IMR-90 (cell line): Measurements from ENCODE around the gene ADGRL3. TPM values are rescaled to one million over a fixed set of nuclear protein-coding genes. Genes with fewer than 3 reads are reported as not detected.

Experiments used
- ATAC-seq: fragments of 200-7000 bp; cut with Tn5 transposase; 2 replicates; pipeline ENCODE4 v1.9.1; 2020; ENCODE audit warnings: low read depth, mild to moderate bottlenecking, moderate library complexity
- BruUV-seq: library from RNA; stranded (reverse); fragments of 400-500 nt; replicated peaks from 2 replicates; lab custom pipeline; 2021; lab: Mats Ljungman, UMichigan
- CTCF ChIA-PET: fragments of 300-600 bp; formaldehyde crosslinking; extraction: SDS; loops from one replicate; lab custom pipeline; 2021; ENCODE audit warnings: antibody characterized with exemption; lab: Yijun Ruan, JAX
- POLR2A ChIA-PET: fragments of 300-600 bp; sonication (Branson Sonifier 250); formaldehyde crosslinking; loops from one replicate; lab custom pipeline; 2022; ENCODE audit warnings: antibody characterized with exemption; ENCODE audit not compliant: unreplicated experiment; lab: Charles Lee
- DNase-seq: peaks from one replicate; pipeline ENCODE4 v3.0.0; 2013
- H2AFZ ChIP-seq: replicated peaks from 2 replicates; pipeline ENCODE3; 2013; ENCODE audit warnings: low read length, mild to moderate bottlenecking; ENCODE audit not compliant: poor library complexity
- H2AK5ac ChIP-seq: 2 replicates; pipeline ENCODE4 v1.6.1; 2013; ENCODE audit warnings: low read depth, low read length, inconsistent platforms
- H2AK9ac ChIP-seq: replicated peaks from 2 replicates; pipeline ENCODE3; 2013; ENCODE audit warnings: mild to moderate bottlenecking, low read depth, low read length, moderate library complexity; ENCODE audit not compliant: poor library complexity
- H2BK120ac ChIP-seq: 2 replicates; pipeline ENCODE4 v1.6.1; 2013; ENCODE audit warnings: low read depth, low read length, inconsistent platforms
- H2BK15ac ChIP-seq: 3 replicates; pipeline ENCODE4 v1.6.1; 2013; ENCODE audit warnings: low read depth, low read length, inconsistent platforms
- H2BK20ac ChIP-seq: 2 replicates; pipeline ENCODE4 v1.6.1; 2013; ENCODE audit warnings: low read depth, mild to moderate bottlenecking, inconsistent platforms, low read length, moderate library complexity
- H2BK5ac ChIP-seq: 2 replicates; pipeline ENCODE4 v1.6.1; 2013; ENCODE audit warnings: mild to moderate bottlenecking, low read depth, low read length, inconsistent platforms; ENCODE audit not compliant: poor library complexity, severe bottlenecking
- H3K14ac ChIP-seq: replicated peaks from 2 replicates; pipeline ENCODE4 v1.6.1; 2013; ENCODE audit warnings: low read depth, low read length, inconsistent platforms
- H3K18ac ChIP-seq: 2 replicates; pipeline ENCODE4 v1.6.1; 2013; ENCODE audit warnings: low read depth, low read length, control low read depth
- H3K23ac ChIP-seq: 2 replicates; pipeline ENCODE4 v1.6.1; 2013; ENCODE audit warnings: low read depth, low read length, inconsistent platforms
- H3K27ac ChIP-seq: 2 replicates; pipeline ENCODE4 v1.5.1; 2013; ENCODE audit warnings: mild to moderate bottlenecking, control low read depth, low read length; ENCODE audit not compliant: insufficient read depth
- H3K27me3 ChIP-seq: 2 replicates; pipeline ENCODE4 v1.6.1; 2013; ENCODE audit warnings: low read length; ENCODE audit not compliant: control insufficient read depth, insufficient read depth
- H3K36me3 ChIP-seq: 2 replicates; pipeline ENCODE4 v1.6.1; 2013; ENCODE audit warnings: low read length, mixed read lengths; ENCODE audit not compliant: control insufficient read depth, insufficient read depth
- H3K4ac ChIP-seq: 2 replicates; pipeline ENCODE4 v1.6.1; 2013; ENCODE audit warnings: low read depth, low read length, inconsistent platforms
- H3K4me1 ChIP-seq: 2 replicates; pipeline ENCODE4 v1.6.1; 2013; ENCODE audit warnings: low read length, mixed read lengths; ENCODE audit not compliant: control insufficient read depth, insufficient read depth
- H3K4me2 ChIP-seq: 2 replicates; pipeline ENCODE4 v1.6.1; 2013; ENCODE audit warnings: low read depth, mild to moderate bottlenecking, control low read depth, low read length, moderate library complexity
- H3K4me3 ChIP-seq: 2 replicates; pipeline ENCODE4 v1.5.1; 2013; ENCODE audit warnings: low read depth, mild to moderate bottlenecking, control low read depth, low read length, moderate library complexity; ENCODE audit not compliant: insufficient read depth
- H3K56ac ChIP-seq: 2 replicates; pipeline ENCODE4 v1.6.1; 2013; ENCODE audit warnings: low read length, inconsistent platforms; ENCODE audit not compliant: insufficient read depth; ENCODE audit errors: extremely low read depth
- H3K79me1 ChIP-seq, 2 experiments: 2 replicates each; pipeline ENCODE4 v1.6.1; 2013; ENCODE audit warnings: low read length in 2 of 2, inconsistent platforms in 1 of 2, low read depth in 1 of 2
- H3K9ac ChIP-seq: 2 replicates; pipeline ENCODE4 v1.6.1; 2013; ENCODE audit warnings: low read depth, low read length, control low read depth
- H3K9me1 ChIP-seq: 2 replicates; pipeline ENCODE4 v1.6.1; 2013; ENCODE audit warnings: low read length, inconsistent platforms; ENCODE audit not compliant: insufficient read depth
- H3K9me3 ChIP-seq: 2 replicates; pipeline ENCODE4 v1.6.1; 2013; ENCODE audit warnings: low read length; ENCODE audit not compliant: control insufficient read depth, insufficient read depth
- H4K20me1 ChIP-seq: 2 replicates; pipeline ENCODE4 v1.6.1; 2013; ENCODE audit warnings: low read length, inconsistent platforms; ENCODE audit not compliant: insufficient read depth
- H4K5ac ChIP-seq: 2 replicates; pipeline ENCODE4 v1.6.1; 2013; ENCODE audit warnings: mild to moderate bottlenecking, low read depth, low read length, control low read depth
- H4K8ac ChIP-seq, 2 experiments: 2 replicates each; pipeline ENCODE4 v1.6.1; 2013; ENCODE audit warnings: low read depth in 2 of 2, low read length in 2 of 2, control low read depth in 1 of 2, inconsistent platforms in 1 of 2
- H4K91ac ChIP-seq: 2 replicates; pipeline ENCODE4 v1.6.1; 2013; ENCODE audit warnings: low read depth, low read length, inconsistent platforms; ENCODE audit not compliant: insufficient read depth
- BHLHE40 ChIP-seq: fragments of 150-350 bp; IDR thresholded peaks from 2 replicates; pipeline ENCODE4 v1.6.1; 2016; ENCODE audit warnings: mild to moderate bottlenecking, low read depth, low read length
- CEBPB ChIP-seq: IDR thresholded peaks from 2 replicates; pipeline ENCODE4 v1.6.1; 2012; ENCODE audit warnings: low read depth, low read length, improper control_type of control experiment
- CHD1 ChIP-seq: IDR thresholded peaks from 2 replicates; pipeline ENCODE4 v1.6.1; 2012; ENCODE audit warnings: low read depth, low read length, improper control_type of control experiment
- FOS ChIP-seq: fragments of 150-350 bp; IDR thresholded peaks from 2 replicates; pipeline ENCODE4 v1.6.1; 2016; ENCODE audit warnings: low read depth, low read length
- MAFK ChIP-seq: IDR thresholded peaks from 2 replicates; pipeline ENCODE4 v1.6.1; 2012; ENCODE audit warnings: low read depth, low read length, improper control_type of control experiment
- MAZ ChIP-seq: IDR thresholded peaks from 2 replicates; pipeline ENCODE4 v1.6.1; 2012; ENCODE audit warnings: low read depth, mild to moderate bottlenecking, low read length, improper control_type of control experiment, moderate library complexity, borderline replicate concordance
- MXI1 ChIP-seq: IDR thresholded peaks from 2 replicates; pipeline ENCODE4 v1.6.1; 2012; ENCODE audit warnings: low read depth, mild to moderate bottlenecking, low read length, moderate library complexity, borderline replicate concordance
- NFE2L2 ChIP-seq: fragments of 150-350 bp; IDR thresholded peaks from 2 replicates; pipeline ENCODE4 v1.6.1; 2016; ENCODE audit warnings: low read depth, mild to moderate bottlenecking, low read length
- POLR2A ChIP-seq: IDR thresholded peaks from 2 replicates; pipeline ENCODE4 v1.6.1; 2012; ENCODE audit warnings: mild to moderate bottlenecking, low read depth, low read length
- RAD21 ChIP-seq: IDR thresholded peaks from 2 replicates; pipeline ENCODE4 v1.6.1; 2012; ENCODE audit warnings: low read length, improper control_type of control experiment
- RCOR1 ChIP-seq: IDR thresholded peaks from 2 replicates; pipeline ENCODE4 v1.6.1; 2012; ENCODE audit warnings: mild to moderate bottlenecking, low read length, improper control_type of control experiment; ENCODE audit not compliant: insufficient replicate concordance
- SMC3 ChIP-seq: fragments of 150-350 bp; IDR thresholded peaks from 2 replicates; pipeline ENCODE4 v1.6.1; 2016; ENCODE audit warnings: low read depth, mild to moderate bottlenecking, antibody characterized with exemption, low read length, moderate library complexity
- WGBS, 2 experiments: methylation state at CpG; one replicate each; pipeline versions ENCODE4 v1.1.5 to v1.1.7; 2013; ENCODE audit warnings: missing lambda C conversion rate in 2 of 2; ENCODE audit not compliant: insufficient read length in 1 of 2; ENCODE audit errors: extremely low coverage in 2 of 2; 5-methylcytosine and 5-hydroxymethylcytosine counted together
- dilution Hi-C: fragments of 300-500 bp; cut with HindIII; formaldehyde crosslinking; loops from one replicate; pipeline ENCODE4 v1.14.3; 2018; ENCODE audit warnings: low sequenced_read_pairs; ENCODE audit not compliant: unreplicated experiment
- in situ Hi-C: fragments of 300-500 bp; cut with MboI; formaldehyde crosslinking; loops from 3 replicates; pipeline ENCODE4 v1.14.3; 2019; ENCODE audit warnings: low sequenced_read_pairs, inconsistent platforms, mixed read lengths
- intact Hi-C: fragments of 100-400 bp; cut with micrococcal nuclease; formaldehyde crosslinking; loops from 2 replicates; pipeline ENCODE4 v1.10.0; 2022
- polyA plus RNA-seq, 3 experiments: library from polyadenylated mRNA; depleted of rRNA; stranded (reverse); fragments of >200 nt; gene quantifications; 2 replicates each; pipeline ENCODE4 v1.2.3, GENCODE V29; 2012; ENCODE audit warnings: low replicate concordance in 1 of 3
- total RNA-seq: library from RNA; depleted of rRNA; stranded (reverse); fragments of >200 nt; gene quantifications from 2 replicates; pipeline ENCODE4 v1.2.3, GENCODE V29; 2012
- TF ChIP-seq, protein P1 (sequence below): fragments of 150-350 bp; IDR thresholded peaks from 2 replicates; pipeline ENCODE4 v1.6.1; 2017; ENCODE audit warnings: mild to moderate bottlenecking, antibody characterized with exemption, low read length, low read depth
- TF ChIP-seq, protein P2 (sequence below): conservative IDR thresholded peaks from 2 replicates; pipeline ENCODE4 v1.5.1; 2012; ENCODE audit warnings: mild to moderate bottlenecking, low read depth, low read length, improper control_type of control experiment
- TF ChIP-seq, protein P3 (sequence below): fragments of 150-350 bp; IDR thresholded peaks from 2 replicates; pipeline ENCODE4 v1.6.1; 2016; ENCODE audit warnings: low read depth, mild to moderate bottlenecking, low read length, moderate library complexity, borderline replicate concordance

The ADGRL3 gene
- total and polyA plus RNA-seq, 2 of the 4 experiments (the other 2 are of a cell fraction), result 0.46 to 2.5 TPM

DNA sequence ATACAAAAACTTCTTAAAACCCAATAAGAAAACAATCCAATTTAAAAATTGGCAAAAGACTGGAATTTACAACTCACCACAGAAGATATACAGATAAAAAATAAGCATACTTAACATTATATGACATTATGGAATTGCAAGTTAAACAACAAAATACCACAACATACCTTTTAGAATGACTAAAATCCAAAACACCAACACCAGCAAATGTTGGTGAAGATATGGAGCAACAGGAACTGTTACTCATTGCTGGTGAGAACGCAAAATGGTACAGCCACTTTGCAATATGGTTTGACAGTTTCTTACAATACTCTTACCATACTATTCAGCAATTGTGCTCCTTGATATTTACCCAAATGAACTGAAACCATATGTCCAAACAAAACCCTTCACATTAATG, 112.4 kb downstream of the ADGRL3 start:
- no peak overlapping the region for H2AFZ ChIP-seq
- H3K4me3 ChIP-seq, result no peak overlapping the region
- H2AK5ac ChIP-seq, result no peak overlapping the region
- no peak overlapping the region for H3K18ac ChIP-seq
- H3K36me3 ChIP-seq, result no peaks in the 10 kb centered on the region
- no peak overlapping the region for H3K27ac ChIP-seq
- no peaks in the 10 kb centered on the region for H3K79me1 ChIP-seq
- in situ Hi-C loops, result no loop called here
- H3K27me3 ChIP-seq, result no peaks in the 10 kb centered on the region
- H3K23ac ChIP-seq, result no peak overlapping the region
- H2BK20ac ChIP-seq, result no peak overlapping the region
- H4K91ac ChIP-seq, result no peak overlapping the region
- H3K9me1 ChIP-seq, result no peaks in the 10 kb centered on the region
- POLR2A ChIA-PET, result no interaction called here
- no peak overlapping the region for H2BK5ac ChIP-seq
- BruUV-seq, result no TSS peak
- peak; percentile 2 for DNase-seq
- no peak for ATAC-seq
- no peak overlapping the region for H3K4ac ChIP-seq
- no peak overlapping the region for H2BK15ac ChIP-seq
- H4K8ac ChIP-seq, result no peak overlapping the region
- H4K20me1 ChIP-seq, result no peaks in the 10 kb centered on the region
- WGBS, 2 experiments, result no CpG with 5 or more reads among the region's 1 CpG
- TF ChIP-seq MXI1, result no peak
- TF ChIP-seq FOS, result no peak
- TF ChIP-seq CHD1, result no peak
- TF ChIP-seq, protein P1, sequence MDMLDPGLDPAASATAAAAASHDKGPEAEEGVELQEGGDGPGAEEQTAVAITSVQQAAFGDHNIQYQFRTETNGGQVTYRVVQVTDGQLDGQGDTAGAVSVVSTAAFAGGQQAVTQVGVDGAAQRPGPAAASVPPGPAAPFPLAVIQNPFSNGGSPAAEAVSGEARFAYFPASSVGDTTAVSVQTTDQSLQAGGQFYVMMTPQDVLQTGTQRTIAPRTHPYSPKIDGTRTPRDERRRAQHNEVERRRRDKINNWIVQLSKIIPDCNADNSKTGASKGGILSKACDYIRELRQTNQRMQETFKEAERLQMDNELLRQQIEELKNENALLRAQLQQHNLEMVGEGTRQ, result no peak
- TF ChIP-seq MAFK, result no peak
- TF ChIP-seq RAD21, result no peak
- TF ChIP-seq NFE2L2, result no peak
- TF ChIP-seq SMC3, result no peak
- TF ChIP-seq CEBPB, result no peak
- TF ChIP-seq, protein P2, sequence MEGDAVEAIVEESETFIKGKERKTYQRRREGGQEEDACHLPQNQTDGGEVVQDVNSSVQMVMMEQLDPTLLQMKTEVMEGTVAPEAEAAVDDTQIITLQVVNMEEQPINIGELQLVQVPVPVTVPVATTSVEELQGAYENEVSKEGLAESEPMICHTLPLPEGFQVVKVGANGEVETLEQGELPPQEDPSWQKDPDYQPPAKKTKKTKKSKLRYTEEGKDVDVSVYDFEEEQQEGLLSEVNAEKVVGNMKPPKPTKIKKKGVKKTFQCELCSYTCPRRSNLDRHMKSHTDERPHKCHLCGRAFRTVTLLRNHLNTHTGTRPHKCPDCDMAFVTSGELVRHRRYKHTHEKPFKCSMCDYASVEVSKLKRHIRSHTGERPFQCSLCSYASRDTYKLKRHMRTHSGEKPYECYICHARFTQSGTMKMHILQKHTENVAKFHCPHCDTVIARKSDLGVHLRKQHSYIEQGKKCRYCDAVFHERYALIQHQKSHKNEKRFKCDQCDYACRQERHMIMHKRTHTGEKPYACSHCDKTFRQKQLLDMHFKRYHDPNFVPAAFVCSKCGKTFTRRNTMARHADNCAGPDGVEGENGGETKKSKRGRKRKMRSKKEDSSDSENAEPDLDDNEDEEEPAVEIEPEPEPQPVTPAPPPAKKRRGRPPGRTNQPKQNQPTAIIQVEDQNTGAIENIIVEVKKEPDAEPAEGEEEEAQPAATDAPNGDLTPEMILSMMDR, result no peak
- no peak for TF ChIP-seq POLR2A
- no peak for TF ChIP-seq MAZ
- no peak for TF ChIP-seq RCOR1
- TF ChIP-seq BHLHE40, result no peak
- TF ChIP-seq, protein P3, sequence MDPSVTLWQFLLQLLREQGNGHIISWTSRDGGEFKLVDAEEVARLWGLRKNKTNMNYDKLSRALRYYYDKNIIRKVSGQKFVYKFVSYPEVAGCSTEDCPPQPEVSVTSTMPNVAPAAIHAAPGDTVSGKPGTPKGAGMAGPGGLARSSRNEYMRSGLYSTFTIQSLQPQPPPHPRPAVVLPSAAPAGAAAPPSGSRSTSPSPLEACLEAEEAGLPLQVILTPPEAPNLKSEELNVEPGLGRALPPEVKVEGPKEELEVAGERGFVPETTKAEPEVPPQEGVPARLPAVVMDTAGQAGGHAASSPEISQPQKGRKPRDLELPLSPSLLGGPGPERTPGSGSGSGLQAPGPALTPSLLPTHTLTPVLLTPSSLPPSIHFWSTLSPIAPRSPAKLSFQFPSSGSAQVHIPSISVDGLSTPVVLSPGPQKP, result no peak
- H3K4me1 ChIP-seq, result no peaks in the 10 kb centered on the region
- H2AK9ac ChIP-seq, result no peak overlapping the region
- no peaks in the 10 kb centered on the region for H3K9me3 ChIP-seq
- no peak overlapping the region for H4K5ac ChIP-seq
- H3K56ac ChIP-seq, result no peak overlapping the region
- H3K9ac ChIP-seq, result no peak overlapping the region
- H3K4me2 ChIP-seq, result no peak overlapping the region
- CTCF ChIA-PET, result no interaction called here
- H3K14ac ChIP-seq, result no peak overlapping the region
- intact Hi-C loops, result no loop called here
- dilution Hi-C loops, result no loop called here
- no peak overlapping the region for H2BK120ac ChIP-seq
